GM18505 (cell line): ENCODE measurements around the gene CT55.
"Not testable (repeated sequence)": the region's sequence is repeated elsewhere in the genome, so short reads cannot be mapped to it uniquely, and the experiment has no call there.

Experiments
- ATAC-seq: cut with Tn5 transposase; IDR thresholded peaks from one replicate; pipeline ENCODE4 v1.9.1; 2021; ENCODE audit not compliant: unreplicated experiment
- POLR2A ChIP-seq: IDR thresholded peaks from 4 replicates; pipeline ENCODE4 v1.6.1; 2011; ENCODE audit warnings: borderline replicate concordance; ENCODE audit not compliant: insufficient read depth, insufficient read length; ENCODE audit errors: extremely low read depth

CT55 gene

GRCh38 chrX:135170877-135171519 lies at the start of gene CT55:
CT55 (minus strand) TSS chrX:135171398; CDS start chrX:135171171, 227 bp downstream.
- no peak for TF ChIP-seq POLR2A
- ATAC-seq: no peak

- no peak for TF ChIP-seq POLR2A
- ATAC-seq: no peak
These were observed 42.1 kb upstream of the CT55 start for GRCh38 chrX:135213200-135213844.

GRCh38 chrX:135206427-135206826 lies 35.2 kb upstream of the CT55 start:
- not testable (repeated sequence) for ATAC-seq

DNA sequence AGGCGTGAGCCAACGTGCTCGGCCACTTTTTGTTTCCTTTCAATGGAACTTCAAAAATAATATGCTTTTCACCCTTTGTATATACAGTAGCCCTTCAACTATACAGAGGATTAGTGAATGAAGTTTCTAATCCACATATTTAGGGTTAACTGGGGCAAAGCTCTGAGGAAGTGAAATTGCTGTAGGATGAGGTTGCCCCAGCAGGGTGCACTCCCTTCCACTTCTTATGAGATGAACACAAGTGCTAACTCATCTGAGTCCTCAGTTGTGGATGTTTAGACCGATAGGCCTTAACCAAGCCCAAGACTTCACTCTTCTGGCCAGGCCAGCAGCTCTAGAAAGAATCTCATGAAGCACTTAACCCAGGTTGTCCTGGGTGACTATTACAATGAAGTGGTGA lies 29.1 kb upstream of the CT55 start:
- no peak for TF ChIP-seq POLR2A

DNA sequence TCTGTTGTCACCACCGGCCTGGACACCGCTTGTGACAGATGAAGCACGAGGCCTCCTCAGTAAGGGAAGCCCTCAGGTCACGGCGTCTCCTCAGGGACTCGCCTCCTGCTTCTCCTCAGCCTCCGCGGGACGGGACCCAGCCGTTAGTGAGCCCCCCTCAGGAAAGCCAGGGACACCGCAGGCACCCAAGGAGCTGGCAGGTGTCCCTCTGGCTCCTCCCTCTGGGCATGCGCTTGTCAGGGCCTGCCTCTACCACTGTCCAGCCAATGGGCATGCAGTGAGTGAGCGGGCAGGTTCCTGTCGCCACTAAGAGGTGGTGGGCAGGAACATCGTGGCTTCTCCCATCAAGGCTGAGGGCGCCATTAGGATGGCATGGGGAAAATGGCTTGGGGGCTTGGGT lies 23.5 kb upstream of the CT55 start:
- ATAC-seq: no peak
- no peak for TF ChIP-seq POLR2A

More for the DNA sequence above, 29.1 kb upstream of the CT55 start:
- no peak for ATAC-seq

- no peak for ATAC-seq
These were observed 22.5 kb upstream of the CT55 start for GRCh38 chrX:135193740-135194139.

DNA sequence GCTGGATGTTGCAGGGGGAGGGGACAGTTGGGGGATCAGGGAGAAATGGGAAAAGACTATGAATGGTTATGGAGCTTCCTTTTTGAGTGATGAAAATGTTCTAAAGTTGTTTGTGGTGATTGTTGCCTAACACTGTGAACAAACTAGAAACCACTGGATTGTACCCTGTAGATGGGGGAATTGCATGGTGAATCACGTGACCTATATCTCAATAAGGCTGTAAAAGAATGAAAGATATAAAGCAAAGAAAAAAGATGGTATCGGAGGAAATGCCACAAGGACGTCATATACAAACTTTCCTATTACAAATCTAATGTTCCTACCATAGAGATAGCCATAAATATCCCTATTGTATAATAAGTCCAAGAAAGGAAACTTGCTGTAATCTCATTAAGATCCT lies 20.6 kb upstream of the CT55 start:
- no peak for ATAC-seq
- no peak for TF ChIP-seq POLR2A

More at GRCh38 chrX:135193740-135194139, 22.5 kb upstream of the CT55 start:
- no peak for TF ChIP-seq POLR2A

DNA sequence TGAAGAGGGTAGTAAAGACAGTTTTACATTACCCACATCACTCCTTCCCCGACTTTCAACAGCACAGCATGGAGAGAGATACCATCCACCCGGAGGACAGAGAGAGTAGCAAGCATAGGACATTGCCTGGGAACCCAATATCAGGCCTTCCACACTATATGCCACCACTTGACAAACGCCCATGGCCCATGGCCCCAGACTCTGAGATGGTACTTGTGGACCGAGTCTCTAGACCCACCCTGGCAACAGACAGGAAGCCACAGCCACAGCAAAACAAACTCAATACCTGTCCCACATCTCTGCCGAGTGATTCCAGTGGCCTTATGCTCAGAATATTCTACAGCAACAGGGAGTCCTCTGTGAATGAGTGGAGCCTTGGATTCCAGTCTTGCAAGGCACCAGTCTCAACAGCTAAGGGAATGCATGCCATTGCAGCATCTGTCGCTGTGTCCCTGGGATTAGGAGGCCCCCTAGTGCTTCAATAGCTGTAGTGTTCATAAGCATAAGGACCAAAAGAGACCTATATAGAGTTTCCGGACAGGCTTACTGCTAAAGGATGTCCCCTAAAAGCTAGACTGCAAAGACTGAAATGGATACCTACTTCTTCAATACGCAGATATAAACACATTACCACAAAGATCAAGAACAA lies 14.7 kb upstream of the CT55 start:
- no peak for ATAC-seq
- TF ChIP-seq POLR2A: no peak

DNA sequence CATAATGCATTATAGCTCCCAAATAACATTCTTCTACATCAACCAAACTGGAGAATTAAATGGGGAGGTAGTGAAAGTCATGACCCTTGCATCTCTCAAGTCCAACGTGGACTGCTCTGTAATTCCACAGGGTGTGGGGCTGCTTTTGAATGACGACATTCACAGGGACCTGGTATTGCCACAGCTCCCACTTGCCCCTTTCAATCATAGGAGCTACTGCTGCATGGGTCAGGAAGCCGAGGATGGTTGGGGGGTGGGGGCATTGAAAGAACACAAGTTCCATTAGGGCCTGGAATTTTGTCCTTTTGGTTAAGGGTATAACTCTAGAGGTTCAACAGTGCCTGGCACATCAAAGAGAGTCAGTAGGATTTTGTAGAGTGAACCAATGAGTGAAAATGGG lies 7.4 kb upstream of the CT55 start:
- no peak for ATAC-seq
- TF ChIP-seq POLR2A: no peak

- TF ChIP-seq POLR2A: no peak
- ATAC-seq: no peak
These were observed 730 bp downstream of the CT55 start for GRCh38 chrX:135170468-135170867.

- ATAC-seq: not testable (repeated sequence)
These were observed 1.7 kb downstream of the CT55 start for GRCh38 chrX:135169534-135169933.

DNA sequence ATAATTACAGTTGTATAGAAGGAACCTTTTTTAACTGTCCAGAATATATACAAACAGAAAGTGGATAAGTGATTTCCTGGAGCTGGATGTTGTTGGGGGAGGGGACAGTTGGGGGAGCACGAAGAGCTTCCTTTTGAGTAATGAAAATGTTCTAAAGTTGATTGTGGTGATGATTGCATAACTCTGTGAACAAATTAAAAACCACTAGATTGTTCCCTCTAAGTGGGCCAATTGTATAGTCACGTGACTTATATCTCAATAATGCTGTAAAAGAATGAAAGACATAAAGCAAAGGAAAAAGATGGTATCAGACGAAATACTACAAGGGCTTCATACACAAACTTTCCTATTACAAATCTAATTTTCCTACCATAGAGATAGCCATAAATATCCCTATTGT lies 2.7 kb downstream of the CT55 start:
- TF ChIP-seq POLR2A: no peak
- ATAC-seq: no peak

- not testable (repeated sequence) for ATAC-seq
These were observed 16.5 kb downstream of the CT55 start for GRCh38 chrX:135154688-135155087.

- not testable (repeated sequence) for ATAC-seq
These were observed 45.1 kb downstream of the CT55 start for GRCh38 chrX:135126145-135126544.

DNA sequence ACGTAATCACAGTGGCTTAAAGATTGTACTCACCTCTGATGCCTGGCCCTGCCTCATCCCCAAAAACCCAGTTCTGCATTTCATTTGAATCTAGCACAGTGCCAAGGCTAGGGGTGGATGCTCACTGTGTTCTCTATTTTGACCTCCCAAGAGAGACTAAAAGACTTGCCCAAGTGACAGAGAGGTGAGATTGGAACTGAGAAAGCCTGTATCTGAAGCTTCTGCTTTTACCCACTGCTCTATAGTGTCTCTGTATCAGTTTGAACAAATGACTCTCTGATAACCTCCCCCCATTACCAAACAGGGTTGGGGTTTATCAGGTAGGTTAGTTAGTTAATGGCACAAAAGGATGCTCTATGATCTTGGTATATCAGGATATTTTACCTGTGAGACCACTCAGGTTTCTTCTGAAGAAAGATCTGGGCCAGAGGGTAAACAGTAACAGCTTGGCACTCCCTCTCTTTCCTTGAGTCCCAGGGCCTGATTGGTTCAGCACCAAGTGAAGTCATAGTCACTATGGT lies 51.1 kb downstream of the CT55 start, which contains the start of gene ETDB:
Gene ETDB, minus strand, starts transcription at position 471 of the 521 bp plus-strand sequence. CDS start 1,265 bp downstream, outside the sequence.
- ATAC-seq: not testable (repeated sequence)

DNA sequence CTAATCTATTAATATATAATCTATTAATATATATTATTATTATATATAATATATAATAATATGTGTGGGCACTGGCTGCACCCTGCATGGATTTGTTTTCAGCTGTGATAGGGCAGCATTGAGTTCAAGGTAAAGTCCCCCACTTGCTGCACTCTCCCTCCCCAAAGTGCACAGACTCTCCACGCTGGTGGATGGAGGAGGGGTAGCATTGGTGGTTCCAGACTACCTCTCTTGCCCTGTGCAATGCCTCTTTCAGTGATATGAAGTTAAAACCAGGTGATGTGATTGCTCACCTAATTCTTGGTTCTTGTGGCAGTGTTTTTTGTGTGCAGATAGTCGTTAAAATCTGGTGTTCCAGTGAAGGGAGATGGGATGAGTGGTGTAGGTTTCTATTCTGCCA lies 55.1 kb downstream of the CT55 start:
- ATAC-seq: not testable (repeated sequence)
